ENCODE results near the gene ETS1. TPM values are rescaled to one million over a fixed set of nuclear protein-coding genes. Genes with fewer than 3 reads are reported as not detected.
"Not testable (repeated sequence)": the region's sequence is repeated elsewhere in the genome, so short reads cannot be mapped to it uniquely, and the experiment has no call there.

Gene ETS1
- total RNA-seq, 1 donor from 2014 or later: 62.7 TPM

DNA sequence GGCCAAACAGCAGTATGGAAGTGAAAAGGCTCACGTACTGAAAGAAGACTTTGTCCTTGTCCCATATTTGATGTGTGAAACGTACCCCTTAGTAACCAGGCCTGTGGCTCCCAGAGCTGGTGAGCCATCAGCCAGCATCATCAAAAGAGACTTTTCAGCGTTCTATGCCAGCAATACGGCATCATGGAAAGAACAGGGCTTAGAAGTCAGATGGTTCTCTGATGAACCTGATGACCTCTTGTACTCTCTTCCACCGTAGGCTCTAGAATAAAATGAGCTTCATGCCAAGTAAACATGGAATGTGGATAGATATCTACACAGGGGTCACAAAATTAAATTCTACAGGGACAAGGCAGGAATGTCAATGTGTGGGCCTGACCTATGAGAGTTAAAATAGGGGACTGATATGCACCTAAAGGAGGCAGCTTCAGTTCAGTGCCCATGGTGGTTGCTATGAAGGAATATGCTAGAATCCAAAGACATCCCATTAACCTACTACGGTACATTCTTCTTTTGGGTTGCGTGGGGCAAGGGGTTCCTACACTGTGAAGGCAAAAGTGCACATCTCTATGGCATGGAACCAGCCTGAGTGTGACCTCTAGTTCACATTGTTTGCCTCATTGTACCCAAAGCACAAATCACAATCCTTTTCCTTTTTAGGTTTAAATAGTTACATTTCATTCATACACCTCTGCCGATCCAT is 130.6 kb downstream of the ETS1 start:
- H3K4me3 ChIP-seq (ENCODE audit: low read depth, low read length): no peak overlapping the region
- TF ChIP-seq, protein P1, sequence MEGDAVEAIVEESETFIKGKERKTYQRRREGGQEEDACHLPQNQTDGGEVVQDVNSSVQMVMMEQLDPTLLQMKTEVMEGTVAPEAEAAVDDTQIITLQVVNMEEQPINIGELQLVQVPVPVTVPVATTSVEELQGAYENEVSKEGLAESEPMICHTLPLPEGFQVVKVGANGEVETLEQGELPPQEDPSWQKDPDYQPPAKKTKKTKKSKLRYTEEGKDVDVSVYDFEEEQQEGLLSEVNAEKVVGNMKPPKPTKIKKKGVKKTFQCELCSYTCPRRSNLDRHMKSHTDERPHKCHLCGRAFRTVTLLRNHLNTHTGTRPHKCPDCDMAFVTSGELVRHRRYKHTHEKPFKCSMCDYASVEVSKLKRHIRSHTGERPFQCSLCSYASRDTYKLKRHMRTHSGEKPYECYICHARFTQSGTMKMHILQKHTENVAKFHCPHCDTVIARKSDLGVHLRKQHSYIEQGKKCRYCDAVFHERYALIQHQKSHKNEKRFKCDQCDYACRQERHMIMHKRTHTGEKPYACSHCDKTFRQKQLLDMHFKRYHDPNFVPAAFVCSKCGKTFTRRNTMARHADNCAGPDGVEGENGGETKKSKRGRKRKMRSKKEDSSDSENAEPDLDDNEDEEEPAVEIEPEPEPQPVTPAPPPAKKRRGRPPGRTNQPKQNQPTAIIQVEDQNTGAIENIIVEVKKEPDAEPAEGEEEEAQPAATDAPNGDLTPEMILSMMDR (IDR thresholded peaks at IDR 0.05; ENCODE audit: insufficient read depth, low read length, severe bottlenecking): no peak
- FAIRE-seq (peak; percentile 88), DNase-seq (ENCODE audit: low read depth) (no peak)
- no peaks in the 10 kb centered on the region for H3K27me3 ChIP-seq (ENCODE audit: control insufficient read depth, insufficient read depth, low read length)
- H3K36me3 ChIP-seq (ENCODE audit: control insufficient read depth, insufficient read depth, low read length): peaks cover 7% of the 10 kb centered on the region

- peaks cover 4% of the 10 kb centered on the region for H3K36me3 ChIP-seq (ENCODE audit: control insufficient read depth, insufficient read depth, low read length)
Observed at GRCh38 chr11:128455766-128456165, 131.6 kb downstream of the ETS1 start.

GRCh38 chr11:128453444-128454336 is 133.7 kb downstream of the ETS1 start:
- peak; percentile 99 for FAIRE-seq

More at GRCh38 chr11:128455766-128456165, 131.6 kb downstream of the ETS1 start:
- DNase-seq (ENCODE audit: low read depth) (no peak), FAIRE-seq (no peak)
- H3K27me3 ChIP-seq (ENCODE audit: control insufficient read depth, insufficient read depth, low read length): no peaks in the 10 kb centered on the region
- no peak overlapping the region for H3K4me3 ChIP-seq (ENCODE audit: low read depth, low read length)
- TF ChIP-seq, protein P1 (IDR thresholded peaks at IDR 0.05; ENCODE audit: insufficient read depth, low read length, severe bottlenecking): no peak

DNA sequence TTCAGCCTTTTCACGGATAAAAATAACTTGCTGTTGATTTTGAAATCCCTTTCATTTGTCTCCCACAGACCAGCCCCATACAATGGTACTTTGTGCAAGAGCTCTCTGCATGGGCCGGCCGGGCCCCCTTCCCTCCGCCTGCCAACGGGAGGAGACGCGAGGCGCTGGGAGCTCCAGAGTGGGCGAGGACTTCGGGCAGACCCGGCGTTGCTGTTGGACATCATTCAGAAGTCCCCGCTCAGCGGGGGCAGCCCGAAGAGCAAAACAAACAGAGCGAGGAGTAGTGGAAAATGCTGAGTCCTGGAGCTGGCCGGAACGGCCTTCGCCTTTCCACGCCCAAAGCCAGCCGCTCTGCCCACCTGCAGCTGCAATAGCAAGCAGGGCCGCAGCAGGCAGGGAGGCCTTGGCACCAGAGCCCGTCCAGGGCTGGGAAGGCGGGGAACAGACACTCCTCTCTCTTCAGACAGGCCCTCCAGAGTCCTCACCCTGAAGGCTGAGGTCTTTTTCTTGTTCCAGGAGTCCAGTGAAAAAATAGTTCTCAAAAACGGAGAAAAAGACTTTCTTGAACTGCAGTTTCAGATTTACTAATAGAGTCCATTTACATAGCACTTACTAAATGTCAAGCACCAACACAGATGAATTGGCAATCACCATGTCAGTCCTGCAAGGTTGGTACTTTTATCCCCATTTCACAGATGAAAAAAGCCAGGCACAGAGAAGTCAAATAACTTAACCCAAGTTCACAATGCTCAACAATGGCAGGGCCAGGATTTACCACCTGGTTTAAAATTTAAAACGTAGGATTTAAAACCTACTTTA is 135.5 kb downstream of the ETS1 start:
- Histone ChIP-seq H3K27me3 (ENCODE audit: control insufficient read depth, insufficient read depth, low read length) (no peaks in the 10 kb centered on the region), H3K36me3 (ENCODE audit: control insufficient read depth, insufficient read depth, low read length) (no peaks in the 10 kb centered on the region), H3K4me3 (ENCODE audit: low read depth, low read length) (no peak overlapping the region)
- DNase-seq (ENCODE audit: low read depth): no peak
- TF ChIP-seq, protein P1 (IDR thresholded peaks at IDR 0.05; ENCODE audit: insufficient read depth, low read length, severe bottlenecking): no peak
- FAIRE-seq: no peak

More at GRCh38 chr11:128453444-128454336, 133.7 kb downstream of the ETS1 start:
- H3K27me3 ChIP-seq (ENCODE audit: control insufficient read depth, insufficient read depth, low read length): no peaks in the 10 kb centered on the region
- DNase-seq (ENCODE audit: low read depth): peak; percentile 95
- no peaks in the 10 kb centered on the region for H3K36me3 ChIP-seq (ENCODE audit: control insufficient read depth, insufficient read depth, low read length)
- no peak overlapping the region for H3K4me3 ChIP-seq (ENCODE audit: low read depth, low read length)
- TF ChIP-seq, protein P1 (IDR thresholded peaks at IDR 0.05; ENCODE audit: insufficient read depth, low read length, severe bottlenecking): no peak

GRCh38 chr11:128450882-128451651 is 136.3 kb downstream of the ETS1 start:
- TF ChIP-seq, protein P1 (IDR thresholded peaks at IDR 0.05; ENCODE audit: insufficient read depth, low read length, severe bottlenecking): no peak
- FAIRE-seq (no peak), DNase-seq (ENCODE audit: low read depth) (no peak)
- Histone ChIP-seq H3K27me3 (ENCODE audit: control insufficient read depth, insufficient read depth, low read length) (no peaks in the 10 kb centered on the region), H3K36me3 (ENCODE audit: control insufficient read depth, insufficient read depth, low read length) (no peaks in the 10 kb centered on the region), H3K4me3 (ENCODE audit: low read depth, low read length) (no peak overlapping the region)

- not testable (repeated sequence) for H3K4me3 ChIP-seq (ENCODE audit: low read depth, low read length); H3K36me3 ChIP-seq (ENCODE audit: control insufficient read depth, insufficient read depth, low read length); DNase-seq (ENCODE audit: low read depth); FAIRE-seq; H3K27me3 ChIP-seq (ENCODE audit: control insufficient read depth, insufficient read depth, low read length)
Observed at GRCh38 chr11:128450425-128450824, 136.9 kb downstream of the ETS1 start.

Measured in bronchial epithelial cell (primary cell).